Activated T-cell treated with anti-CD3 and anti-CD28 coated beads for 1 hour (primary cell): ENCODE data around the gene TMEM183A.

Experiments
- DNase-seq: peaks from one replicate; pipeline ENCODE4 v3.0.0-alpha.2; 2020; ENCODE audit warnings: low read depth

Gene TMEM183A

GRCh38 chr1:203045821-203046594 is 38.8 kb downstream of the TMEM183A start:
- DNase-seq = no peak

GRCh38 chr1:203046984-203047630 is 39.9 kb downstream of the TMEM183A start:
- no peak for DNase-seq

- no peak for DNase-seq
These were observed 40.9 kb downstream of the TMEM183A start for GRCh38 chr1:203048086-203048485.

GRCh38 chr1:203048555-203049051 is 41.4 kb downstream of the TMEM183A start:
- no peak for DNase-seq

- no peak for DNase-seq
These were observed 41.9 kb downstream of the TMEM183A start for GRCh38 chr1:203049077-203049476.

- DNase-seq = no peak
These were observed 42.5 kb downstream of the TMEM183A start for GRCh38 chr1:203049576-203050180.

- DNase-seq = no peak
These were observed 43.7 kb downstream of the TMEM183A start for GRCh38 chr1:203050826-203051225.

- no peak for DNase-seq
These were observed 44.7 kb downstream of the TMEM183A start for GRCh38 chr1:203051841-203052324.

GRCh38 chr1:203052601-203053000 is 45.4 kb downstream of the TMEM183A start:
- DNase-seq = no peak

GRCh38 chr1:203054184-203054583 is 47.0 kb downstream of the TMEM183A start:
- no peak for DNase-seq

- no peak for DNase-seq
These were observed 47.5 kb downstream of the TMEM183A start for GRCh38 chr1:203054642-203055041.

- no peak for DNase-seq
These were observed 48.1 kb downstream of the TMEM183A start for GRCh38 chr1:203055161-203055799.

- DNase-seq = no peak
These were observed 48.8 kb downstream of the TMEM183A start for GRCh38 chr1:203056012-203056411.

GRCh38 chr1:203056516-203056915 is 49.3 kb downstream of the TMEM183A start:
- no peak for DNase-seq

GRCh38 chr1:203057911-203058675 is 50.9 kb downstream of the TMEM183A start:
- no peak for DNase-seq

- no peak for DNase-seq
These were observed 51.4 kb downstream of the TMEM183A start for GRCh38 chr1:203058676-203058935.

GRCh38 chr1:203059485-203059884 is 52.3 kb downstream of the TMEM183A start:
- DNase-seq = no peak

GRCh38 chr1:203060115-203060514 is 52.9 kb downstream of the TMEM183A start:
- DNase-seq = no peak

GRCh38 chr1:203063287-203063686 is 56.1 kb downstream of the TMEM183A start:
- no peak for DNase-seq

- no peak for DNase-seq
These were observed 58.0 kb downstream of the TMEM183A start for GRCh38 chr1:203065191-203065590.

GRCh38 chr1:203065986-203066385 is 58.8 kb downstream of the TMEM183A start:
- DNase-seq = no peak

GRCh38 chr1:203066965-203067364 is 59.8 kb downstream of the TMEM183A start:
- no peak for DNase-seq
